Activated CD4-positive, alpha-beta memory T cell treated with anti-CD3 and anti-CD28 coated beads for 36 hours (primary cell): ENCODE measurements around the gene GIT2. TPM values are rescaled to one million over a fixed set of nuclear protein-coding genes. Genes with fewer than 3 reads are reported as not detected.
"Not testable (repeated sequence)": the region's sequence is repeated elsewhere in the genome, so short reads cannot be mapped to it uniquely, and the experiment has no call there.

Experiments
- CTCF ChIA-PET: fragments of 350-600 bp; sonication (Branson Sonifier 250); formaldehyde crosslinking; loops from one replicate; lab custom pipeline; 2021; ENCODE audit warnings: antibody characterized with exemption, inconsistent platforms; lab: Charles Lee
- POLR2A ChIA-PET: fragments of 350-600 bp; sonication (Branson Sonifier 250); formaldehyde crosslinking; loops from one replicate; lab custom pipeline; 2021; ENCODE audit warnings: antibody characterized with exemption; lab: Charles Lee
- DNase-seq: peaks from one replicate; pipeline ENCODE4 v3.0.0-alpha.2; 2020
- H3K27ac Mint-ChIP-seq: one replicate; pipeline ENCODE4 v1.8.0; 2021; ENCODE audit warnings: mixed read lengths
- H3K27me3 Mint-ChIP-seq: one replicate; pipeline ENCODE4 v1.8.0; 2021; ENCODE audit warnings: mixed read lengths
- H3K36me3 Mint-ChIP-seq: one replicate; pipeline ENCODE4 v1.8.0; 2021; ENCODE audit warnings: mixed read lengths
- H3K4me1 Mint-ChIP-seq: one replicate; pipeline ENCODE4 v1.8.0; 2021; ENCODE audit warnings: low read depth, mixed read lengths
- H3K4me3 Mint-ChIP-seq: one replicate; pipeline ENCODE4 v1.8.0; 2021; ENCODE audit warnings: mild to moderate bottlenecking, mixed read lengths
- H3K9me3 Mint-ChIP-seq: one replicate; pipeline ENCODE4 v1.8.0; 2021; ENCODE audit warnings: mixed read lengths
- intact Hi-C: fragments of 100-400 bp; cut with micrococcal nuclease; formaldehyde crosslinking; loops from one replicate; pipeline ENCODE4 v1.15.1; 2023
- total RNA-seq, 2 experiments: library from RNA; stranded (reverse); gene quantifications; one replicate each; pipeline ENCODE4 v1.2.3, GENCODE V29; 2021

The GIT2 gene
- total RNA-seq, 2 experiments from 2014 or later, result 52.1 to 56.7 TPM

DNA sequence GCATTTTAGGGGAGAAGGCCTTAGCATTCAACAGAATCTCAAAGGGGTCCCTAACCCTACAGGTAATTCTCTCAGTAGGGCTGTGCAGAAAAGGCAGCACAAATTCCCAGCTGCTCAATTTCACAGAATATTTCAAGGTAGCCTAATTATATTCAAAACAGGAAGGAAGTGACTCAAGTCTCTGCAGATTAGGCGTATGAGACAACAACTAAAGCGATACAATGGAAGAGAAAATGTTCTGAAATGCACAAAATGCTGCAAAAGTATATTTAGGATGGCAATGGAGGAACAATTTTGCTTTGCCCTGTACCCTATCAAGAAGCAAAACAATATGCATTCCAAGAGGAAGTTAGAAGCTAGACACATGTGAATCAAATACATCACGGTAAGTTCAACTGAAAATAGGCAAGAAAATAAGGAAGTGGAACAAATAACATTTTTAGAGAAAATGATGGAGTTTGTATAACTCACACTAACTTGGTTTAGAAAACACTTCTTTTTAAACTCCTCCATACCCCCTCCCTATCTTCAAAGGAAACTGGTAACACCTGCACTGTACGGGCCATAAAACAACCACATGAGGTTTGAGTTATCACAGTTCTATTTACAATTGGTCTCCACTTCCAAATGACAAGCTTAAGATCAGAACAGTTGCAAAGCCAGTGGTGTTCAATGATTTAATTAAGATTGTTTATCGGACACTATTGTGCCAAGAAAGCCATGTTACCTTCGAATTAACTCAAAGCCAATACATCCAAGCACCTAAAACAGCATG is 1.6 kb downstream of the GIT2 start:
- peak overlapping the region; percentile 95 for H3K27ac Mint-ChIP-seq
- H3K4me1 Mint-ChIP-seq, result peaks cover 64% of the 10 kb centered on the region
- ChIA-PET POLR2A (interaction anchor here (0.8 to 1.6 kb wide), 4 partner anchors 10 to 27 kb away, joined by 3 to 5 read pairs (median 4); no protein-coding TSS in a partner anchor), CTCF (interaction anchor here (0.7 to 1.5 kb wide), 5 partner anchors 9 to 149 kb away, joined by 3 read pairs; partner anchors contain the start of genes IFT81 and TCHP)
- peaks cover 17% of the 10 kb centered on the region for H3K36me3 Mint-ChIP-seq
- peak overlapping the region; percentile 96 for H3K4me3 Mint-ChIP-seq
- H3K9me3 Mint-ChIP-seq, result no peaks in the 10 kb centered on the region
- no peaks in the 10 kb centered on the region for H3K27me3 Mint-ChIP-seq
- intact Hi-C loops, result loop anchor here (1.0 to 10.0 kb wide), 3 partner anchors 7 to 590 kb away; partner anchors contain the start of genes ATP2A2 and PPTC7
- DNase-seq, result no peak

DNA sequence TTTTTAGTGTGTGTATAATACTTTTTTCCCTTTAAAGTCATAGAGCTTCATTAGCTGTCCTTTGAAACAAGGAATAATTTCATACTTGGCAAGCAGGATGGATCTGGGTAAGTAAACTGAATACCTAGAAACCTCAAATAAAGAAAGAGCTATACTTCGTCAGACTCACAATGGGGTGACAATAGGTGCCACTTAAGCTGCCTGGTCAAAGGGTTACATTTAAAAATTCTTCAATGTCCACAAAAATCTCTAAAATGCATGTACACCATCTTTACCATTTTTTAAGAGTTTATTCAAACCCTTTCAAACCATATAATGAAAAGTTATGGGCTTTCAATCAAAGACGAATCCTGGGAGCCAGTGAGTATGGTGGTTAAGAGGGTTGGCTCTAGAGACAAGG is 3.1 kb downstream of the GIT2 start:
- H3K27ac Mint-ChIP-seq, result no peak overlapping the region
- H3K36me3 Mint-ChIP-seq, result peaks cover 25% of the 10 kb centered on the region
- H3K4me1 Mint-ChIP-seq, result peaks cover 66% of the 10 kb centered on the region
- POLR2A ChIA-PET, result interaction anchor here (1.1 kb wide), 1 partner anchor 25 kb away, joined by 3 read pairs; no protein-coding TSS in a partner anchor
- H3K27me3 Mint-ChIP-seq, result no peaks in the 10 kb centered on the region
- no peaks in the 10 kb centered on the region for H3K9me3 Mint-ChIP-seq
- DNase-seq, result no peak
- CTCF ChIA-PET, result interaction anchor here (0.7 to 0.8 kb wide), 2 partner anchors 13 to 90 kb away, joined by 3 to 4 read pairs; no protein-coding TSS in a partner anchor
- intact Hi-C loops, result loop anchor here (10.0 kb wide), 2 partner anchors 292 to 592 kb away; partner anchors contain the start of genes ATP2A2 and PPTC7
- H3K4me3 Mint-ChIP-seq, result no peak overlapping the region

DNA sequence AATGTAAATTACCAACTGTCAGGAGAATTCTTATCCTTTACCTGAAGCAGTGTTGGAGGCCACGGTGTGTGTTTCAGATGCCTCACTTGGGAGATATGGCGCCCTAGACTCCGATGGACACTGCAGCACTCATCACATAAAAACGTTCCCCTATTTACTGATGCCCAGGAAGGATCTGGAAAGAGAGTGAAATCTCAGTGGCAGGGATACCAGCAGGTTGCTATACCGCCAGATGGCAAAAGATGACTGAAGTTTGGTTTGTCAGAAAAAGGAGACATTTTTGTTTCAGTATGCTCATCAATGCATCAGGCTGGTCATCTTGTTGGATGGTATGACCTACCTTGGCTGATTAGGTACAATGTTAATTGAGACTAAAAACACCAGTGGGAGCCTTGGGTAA is 4.6 kb downstream of the GIT2 start:
- peaks cover 32% of the 10 kb centered on the region for H3K36me3 Mint-ChIP-seq
- no peak overlapping the region for H3K4me3 Mint-ChIP-seq
- no peak overlapping the region for H3K27ac Mint-ChIP-seq
- ChIA-PET POLR2A (interaction anchor here (0.7 to 1.1 kb wide), 2 partner anchors 11 to 13 kb away, joined by 3 to 4 read pairs; no protein-coding TSS in a partner anchor), CTCF (no interaction called here)
- no peak for DNase-seq
- intact Hi-C loops, result loop anchor here (10.0 kb wide), 2 partner anchors 293 to 593 kb away; partner anchors contain the start of genes ATP2A2 and PPTC7
- H3K9me3 Mint-ChIP-seq, result no peaks in the 10 kb centered on the region
- H3K27me3 Mint-ChIP-seq, result no peaks in the 10 kb centered on the region
- H3K4me1 Mint-ChIP-seq, result peaks cover 66% of the 10 kb centered on the region

DNA sequence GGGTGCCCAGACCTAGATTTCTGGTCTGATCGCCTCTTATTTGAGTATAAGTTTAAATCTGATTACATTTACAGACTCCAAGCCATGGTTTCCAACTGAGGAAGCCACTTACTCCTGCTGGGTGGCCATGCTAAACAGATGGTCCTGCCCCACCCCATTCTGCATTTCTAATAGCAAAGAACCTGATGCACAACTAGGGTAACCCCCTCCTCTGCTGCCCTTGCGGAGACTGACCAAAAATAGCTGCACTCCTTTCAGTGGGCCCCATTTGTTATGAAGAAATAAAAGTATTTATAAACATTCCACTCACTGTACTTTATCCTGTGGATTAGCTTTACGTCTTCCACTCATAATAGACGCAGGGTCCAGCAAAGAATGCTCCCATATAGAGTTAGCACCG is 6.8 kb downstream of the GIT2 start:
- CTCF ChIA-PET, result no interaction called here
- no peak overlapping the region for H3K4me3 Mint-ChIP-seq
- no peaks in the 10 kb centered on the region for H3K27me3 Mint-ChIP-seq
- DNase-seq, result no peak
- intact Hi-C loops, result no loop called here
- H3K9me3 Mint-ChIP-seq, result no peaks in the 10 kb centered on the region
- peaks cover 65% of the 10 kb centered on the region for H3K4me1 Mint-ChIP-seq
- H3K36me3 Mint-ChIP-seq, result peaks cover 35% of the 10 kb centered on the region
- H3K27ac Mint-ChIP-seq, result no peak overlapping the region
- POLR2A ChIA-PET, result interaction anchor here (0.9 kb wide), 1 partner anchor 22 kb away, joined by 3 read pairs; no protein-coding TSS in a partner anchor

DNA sequence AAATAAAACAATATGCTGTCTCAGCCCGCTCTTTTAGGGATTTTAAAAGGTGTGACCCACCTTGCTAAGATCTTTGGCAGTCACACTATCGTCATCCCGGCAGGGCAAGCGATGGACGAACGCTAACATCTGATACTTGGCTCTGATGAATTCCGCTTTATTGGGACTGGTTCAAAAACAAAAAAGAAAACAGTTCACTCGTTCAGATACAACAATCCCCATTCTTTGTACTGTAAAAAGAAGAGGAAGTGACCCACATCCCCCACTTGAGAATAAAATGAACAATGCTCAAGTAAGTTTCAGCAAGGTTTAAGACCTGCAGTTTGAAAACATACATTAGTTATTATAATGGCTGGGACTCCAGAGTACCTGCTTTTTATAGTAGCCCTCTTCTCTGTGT is 7.3 kb downstream of the GIT2 start:
- peak overlapping the region; percentile 2 for H3K27ac Mint-ChIP-seq
- H3K4me1 Mint-ChIP-seq, result peaks cover 62% of the 10 kb centered on the region
- intact Hi-C loops, result no loop called here
- peaks cover 36% of the 10 kb centered on the region for H3K36me3 Mint-ChIP-seq
- no peak overlapping the region for H3K4me3 Mint-ChIP-seq
- ChIA-PET CTCF (interaction anchor here (0.6 to 1.3 kb wide), 2 partner anchors 21 to 28 kb away, joined by 3 to 4 read pairs; no protein-coding TSS in a partner anchor), POLR2A (interaction anchor here (0.7 to 0.9 kb wide), 2 partner anchors 8 to 22 kb away, joined by 3 to 9 read pairs; no protein-coding TSS in a partner anchor)
- DNase-seq, result no peak
- no peaks in the 10 kb centered on the region for H3K9me3 Mint-ChIP-seq
- H3K27me3 Mint-ChIP-seq, result no peaks in the 10 kb centered on the region

DNA sequence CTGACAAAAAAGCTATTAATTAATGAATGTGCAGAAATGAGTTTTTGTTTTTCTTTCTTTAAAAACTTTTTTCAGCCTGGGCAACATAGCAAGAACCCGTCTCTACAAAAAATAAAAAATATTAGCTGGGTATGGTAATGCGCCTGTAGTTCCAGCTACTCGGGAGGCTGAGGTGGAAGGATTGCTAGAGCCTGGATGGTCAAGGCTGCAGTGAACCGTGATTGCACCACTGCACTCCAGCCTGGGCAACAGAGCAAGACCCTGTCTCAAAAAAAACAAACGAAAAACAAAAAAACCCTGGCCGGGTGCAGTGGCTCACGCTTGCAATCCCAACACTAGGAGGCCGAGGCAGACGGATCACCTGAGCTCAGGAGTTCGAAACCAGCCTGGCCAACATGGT is 7.9 kb downstream of the GIT2 start:
- H3K27me3 Mint-ChIP-seq, result no peaks in the 10 kb centered on the region
- peaks cover 42% of the 10 kb centered on the region for H3K36me3 Mint-ChIP-seq

DNA sequence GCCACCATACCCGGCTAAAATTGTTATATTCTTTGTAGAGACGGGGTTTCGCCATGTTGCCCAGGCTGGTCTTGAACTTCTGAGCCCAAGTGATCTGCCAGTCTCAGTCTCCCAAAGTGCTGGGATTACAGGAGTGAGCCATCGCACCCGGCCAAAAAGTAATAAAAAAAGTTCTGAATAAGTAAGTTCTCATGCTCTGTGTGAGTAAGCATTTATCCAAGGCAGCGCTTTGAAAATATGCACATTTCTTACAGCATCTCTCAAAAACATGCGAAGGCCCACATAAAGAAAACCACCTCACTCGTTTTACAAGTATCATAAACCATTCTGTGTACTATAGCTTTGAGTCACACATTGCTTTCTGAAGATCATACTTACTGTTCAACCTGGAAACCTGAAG is 8.6 kb downstream of the GIT2 start:
- H3K4me1 Mint-ChIP-seq, result peaks cover 60% of the 10 kb centered on the region
- intact Hi-C loops, result loop anchor here (1.0 kb wide), 3 partner anchors 8 to 18 kb away; no protein-coding TSS in a partner anchor
- peak; percentile 65 for DNase-seq
- H3K27ac Mint-ChIP-seq, result peak overlapping the region; percentile 88
- no peaks in the 10 kb centered on the region for H3K27me3 Mint-ChIP-seq
- ChIA-PET CTCF (interaction anchor here (0.5 to 1.3 kb wide), 4 partner anchors 11 to 34 kb away, joined by 3 to 4 read pairs (median 4); no protein-coding TSS in a partner anchor), POLR2A (interaction anchor here (0.9 to 1.4 kb wide), 6 partner anchors 9 to 24 kb away, joined by 3 to 4 read pairs (median 4); partner anchors contain the start of gene ANKRD13A)
- H3K4me3 Mint-ChIP-seq, result peak overlapping the region; percentile 20
- peaks cover 45% of the 10 kb centered on the region for H3K36me3 Mint-ChIP-seq
- H3K9me3 Mint-ChIP-seq, result no peaks in the 10 kb centered on the region

More for the DNA sequence above, 7.9 kb downstream of the GIT2 start:
- POLR2A ChIA-PET, result interaction anchor here (0.7 to 1.4 kb wide), 5 partner anchors 8 to 23 kb away, joined by 3 to 9 read pairs (median 4); no protein-coding TSS in a partner anchor
- Mint-ChIP-seq H3K9me3 (no peaks in the 10 kb centered on the region), H3K27ac (peak overlapping the region; percentile 88), H3K4me3 (no peak overlapping the region), H3K4me1 (peaks cover 63% of the 10 kb centered on the region)
- no peak for DNase-seq
- intact Hi-C loops, result no loop called here
- CTCF ChIA-PET, result interaction anchor here (0.6 to 1.3 kb wide), 4 partner anchors 10 to 29 kb away, joined by 3 to 4 read pairs (median 4); no protein-coding TSS in a partner anchor

DNA sequence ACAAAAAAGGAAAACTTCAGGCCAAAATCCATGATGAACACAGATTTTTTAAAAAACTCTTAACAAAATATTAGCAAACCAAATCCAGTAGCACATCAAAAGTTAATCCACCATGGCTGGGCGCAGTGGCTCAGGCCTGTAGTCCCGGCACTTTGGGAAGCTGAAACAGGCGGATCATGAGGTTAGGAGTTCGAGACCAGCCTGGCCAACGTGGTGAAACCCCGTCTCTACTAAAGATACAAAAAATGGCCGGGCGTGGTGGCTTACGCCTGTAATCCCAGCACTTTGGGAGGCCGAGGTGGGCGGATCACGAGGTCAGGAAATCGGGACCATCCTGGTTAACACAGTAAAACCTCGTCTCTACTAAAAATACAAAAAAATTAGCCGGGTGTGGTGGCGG is 9.9 kb downstream of the GIT2 start:
- H3K27ac Mint-ChIP-seq, result peak overlapping the region; percentile 64
- intact Hi-C loops, H3K9me3 Mint-ChIP-seq, H3K4me3 Mint-ChIP-seq, DNase-seq, H3K27me3 Mint-ChIP-seq, POLR2A ChIA-PET: not testable (repeated sequence)
- CTCF ChIA-PET, result interaction anchor here (0.6 kb wide), 1 partner anchor 1466 kb away, joined by 3 read pairs; no protein-coding TSS in a partner anchor
- peaks cover 55% of the 10 kb centered on the region for H3K36me3 Mint-ChIP-seq
- H3K4me1 Mint-ChIP-seq, result peaks cover 61% of the 10 kb centered on the region

DNA sequence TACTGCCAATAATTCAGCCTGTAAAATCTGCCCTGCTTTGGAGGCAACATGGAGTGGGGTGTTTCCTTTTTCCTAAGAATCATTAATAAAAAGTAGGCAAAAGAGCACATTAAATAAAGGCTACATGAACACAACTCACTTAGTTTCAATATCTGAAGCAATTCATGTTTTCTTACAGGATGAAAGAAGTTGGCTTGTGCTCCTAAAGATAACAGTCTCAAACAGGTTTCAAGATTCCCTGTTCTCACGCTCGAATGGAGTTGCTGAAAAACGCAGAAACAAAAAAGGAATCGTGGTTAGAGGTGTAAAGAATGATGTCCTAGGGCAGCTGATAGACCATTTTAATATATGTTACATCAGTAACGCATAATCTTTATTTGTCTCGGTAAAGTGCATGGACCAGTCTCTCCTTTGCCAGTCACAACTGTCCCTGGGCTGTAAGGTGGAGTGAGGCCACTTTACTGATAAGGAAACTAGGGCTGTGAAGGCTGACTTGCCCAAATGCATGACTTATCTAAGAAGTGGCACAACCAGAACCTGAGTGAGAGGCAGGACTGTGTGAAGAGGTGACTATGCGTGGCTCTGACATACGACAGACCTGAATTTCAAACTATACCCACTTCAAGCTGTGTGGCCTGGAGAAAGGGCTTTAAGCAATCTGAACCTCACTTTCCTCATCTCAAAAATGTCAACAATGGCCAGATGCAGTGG is 12.6 kb downstream of the GIT2 start:
- Mint-ChIP-seq H3K4me3 (no peak overlapping the region), H3K27ac (peak overlapping the region; percentile 33), H3K36me3 (peaks cover 56% of the 10 kb centered on the region), H3K27me3 (no peaks in the 10 kb centered on the region), H3K4me1 (peaks cover 63% of the 10 kb centered on the region), H3K9me3 (peaks cover 3% of the 10 kb centered on the region)
- DNase-seq, result peak; percentile 32
- intact Hi-C loops, result no loop called here
- CTCF ChIA-PET, result interaction anchor here (2.3 kb wide), 1 partner anchor 21 kb away, joined by 6 read pairs; no protein-coding TSS in a partner anchor
- POLR2A ChIA-PET, result interaction anchor here (0.6 kb wide), 1 partner anchor 11 kb away, joined by 3 read pairs; no protein-coding TSS in a partner anchor

DNA sequence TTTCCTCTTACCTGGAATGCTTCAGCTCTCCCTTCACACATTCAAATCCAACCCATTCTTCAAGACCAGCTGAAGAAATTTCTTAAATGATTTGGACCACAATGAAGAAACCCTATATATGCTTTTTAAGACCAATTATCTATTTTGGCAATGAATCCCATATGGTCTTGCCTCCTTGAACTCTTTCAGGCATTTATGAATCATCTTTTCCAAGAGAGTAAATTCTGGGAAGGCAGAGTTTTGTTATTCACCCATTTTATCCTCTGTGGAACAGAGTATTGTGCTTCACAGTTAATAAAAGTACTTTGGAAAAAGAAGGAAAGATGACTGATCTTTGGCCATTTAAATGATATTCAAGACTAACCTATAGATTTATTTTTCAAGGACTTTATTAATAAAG is 14.0 kb downstream of the GIT2 start:
- Mint-ChIP-seq H3K27ac (peak overlapping the region; percentile 78), H3K4me1 (peaks cover 60% of the 10 kb centered on the region), H3K4me3 (no peak overlapping the region), H3K27me3 (no peaks in the 10 kb centered on the region), H3K36me3 (peaks cover 56% of the 10 kb centered on the region), H3K9me3 (peaks cover 10% of the 10 kb centered on the region)
- CTCF ChIA-PET, result no interaction called here
- POLR2A ChIA-PET, result no interaction called here
- intact Hi-C loops, result no loop called here
- no peak for DNase-seq

DNA sequence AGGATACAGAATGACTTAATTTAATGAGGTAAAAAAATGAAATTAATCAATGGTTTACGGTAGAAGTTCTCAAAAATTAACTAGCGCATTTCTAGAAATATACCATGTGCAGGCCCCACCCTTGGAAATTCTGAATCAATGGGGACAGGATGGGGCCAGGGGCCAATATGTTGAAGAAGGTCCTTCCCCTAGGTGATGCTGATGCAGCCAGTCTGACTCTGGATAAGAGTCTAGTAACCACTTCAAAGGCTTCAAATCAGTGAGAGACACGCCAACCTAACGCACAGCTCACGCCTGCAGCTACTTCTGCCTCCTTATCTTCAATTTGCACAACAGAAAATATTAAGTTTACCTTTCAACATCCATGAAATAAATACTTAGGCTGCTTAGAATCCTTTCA is 14.9 kb downstream of the GIT2 start:
- ChIA-PET CTCF (interaction anchor here (0.7 kb wide), 1 partner anchor 55 kb away, joined by 3 read pairs; no protein-coding TSS in a partner anchor), POLR2A (interaction anchor here (0.7 to 1.6 kb wide), 3 partner anchors 10 to 92 kb away, joined by 3 to 4 read pairs (median 4); no protein-coding TSS in a partner anchor)
- intact Hi-C loops, result loop anchor here (1.0 to 2.0 kb wide), 3 partner anchors 8 to 27 kb away; partner anchors contain the start of gene GIT2
- peaks cover 61% of the 10 kb centered on the region for H3K36me3 Mint-ChIP-seq
- peaks cover 60% of the 10 kb centered on the region for H3K4me1 Mint-ChIP-seq
- H3K9me3 Mint-ChIP-seq, result peaks cover 10% of the 10 kb centered on the region
- no peaks in the 10 kb centered on the region for H3K27me3 Mint-ChIP-seq
- peak overlapping the region; percentile 78 for H3K27ac Mint-ChIP-seq
- peak overlapping the region; percentile 2 for H3K4me3 Mint-ChIP-seq
- DNase-seq, result peak; percentile 85
